Glomerular visceral epithelial cell (primary cell): ENCODE results near the gene C20orf141.

Experiments used
- DNase-seq: peaks from one replicate; pipeline ENCODE4 v3.0.0-alpha.2; 2016; ENCODE audit errors: extremely low spot score

C20orf141 gene

GRCh38 chr20:2846698-2847097, 31.9 kb downstream of the C20orf141 start:
- DNase-seq = no peak

GRCh38 chr20:2847802-2848201, 33.0 kb downstream of the C20orf141 start:
- DNase-seq = no peak

- no peak for DNase-seq
These were observed 34.7 kb downstream of the C20orf141 start for GRCh38 chr20:2849529-2849928.

- no peak for DNase-seq
These were observed 36.3 kb downstream of the C20orf141 start for GRCh38 chr20:2851086-2851485.

GRCh38 chr20:2858591-2858990, 43.8 kb downstream of the C20orf141 start:
- DNase-seq = no peak

- peak; percentile 45 for DNase-seq
These were observed 44.7 kb downstream of the C20orf141 start for GRCh38 chr20:2859330-2860121.

GRCh38 chr20:2864626-2865025, 49.8 kb downstream of the C20orf141 start:
- DNase-seq = no peak

GRCh38 chr20:2865101-2865500, 50.3 kb downstream of the C20orf141 start:
- no peak for DNase-seq
